HEK293T (cell line): ENCODE data around the gene COL4A5.

ENCODE experiments used
- CTCF ChIA-PET: fragments of 350-600 bp; formaldehyde crosslinking; extraction: SDS; loops from one replicate; lab custom pipeline; 2021; ENCODE audit warnings: antibody characterized with exemption, inconsistent platforms; lab: Yijun Ruan, JAX
- POLR2A ChIA-PET: fragments of 350-600 bp; formaldehyde crosslinking; extraction: SDS; loops from one replicate; lab custom pipeline; 2020; ENCODE audit warnings: antibody characterized with exemption, inconsistent platforms; lab: Yijun Ruan, JAX
- DNase-seq: peaks from one replicate; pipeline ENCODE4 v3.0.0; 2012; ENCODE audit warnings: mixed read lengths; ENCODE audit errors: extremely low spot score
- ARNT ChIP-seq: fragments of 450-650 bp; IDR thresholded peaks from 2 replicates; pipeline ENCODE4 v1.6.1; 2017; ENCODE audit warnings: mild to moderate bottlenecking
- BHLHE40 ChIP-seq: fragments of 450-650 bp; IDR thresholded peaks from 2 replicates; pipeline ENCODE4 v1.6.1; 2016; ENCODE audit warnings: mild to moderate bottlenecking, moderate library complexity, borderline replicate concordance
- CTBP1 ChIP-seq: fragments of 450-650 bp; IDR thresholded peaks from 2 replicates; pipeline ENCODE4 v1.6.1; 2016; ENCODE audit warnings: borderline replicate concordance
- ELF4 ChIP-seq: fragments of 450-650 bp; IDR thresholded peaks from 2 replicates; pipeline ENCODE4 v1.6.1; 2017; ENCODE audit warnings: antibody characterized with exemption
- FOXA1 ChIP-seq: fragments of 450-650 bp; IDR thresholded peaks from 2 replicates; pipeline ENCODE4 v1.6.1; 2016; ENCODE audit warnings: mild to moderate bottlenecking
- FOXK2 ChIP-seq: fragments of 450-650 bp; IDR thresholded peaks from 2 replicates; pipeline ENCODE4 v1.6.1; 2016; ENCODE audit warnings: mild to moderate bottlenecking
- FOXM1 ChIP-seq: fragments of 450-650 bp; IDR thresholded peaks from 2 replicates; pipeline ENCODE4 v1.6.1; 2017; ENCODE audit warnings: mild to moderate bottlenecking, borderline replicate concordance
- HDGF ChIP-seq: fragments of 450-650 bp; IDR thresholded peaks from 2 replicates; pipeline ENCODE4 v1.6.1; 2017; ENCODE audit warnings: antibody characterized with exemption, borderline replicate concordance
- L3MBTL2 ChIP-seq: fragments of 450-650 bp; conservative IDR thresholded peaks from 2 replicates; pipeline ENCODE4 v1.6.1; 2016; ENCODE audit warnings: mild to moderate bottlenecking
- LEF1 ChIP-seq: fragments of 450-650 bp; IDR thresholded peaks from 2 replicates; pipeline ENCODE4 v1.6.1; 2017; ENCODE audit warnings: mild to moderate bottlenecking, borderline replicate concordance
- NFRKB ChIP-seq: fragments of 450-650 bp; IDR thresholded peaks from 2 replicates; pipeline ENCODE4 v1.6.1; 2016; ENCODE audit warnings: mild to moderate bottlenecking, moderate library complexity
- SP1 ChIP-seq: fragments of 450-650 bp; IDR thresholded peaks from 2 replicates; pipeline ENCODE4 v1.6.1; 2017
- SUZ12 ChIP-seq: fragments of 450-650 bp; IDR thresholded peaks from 2 replicates; pipeline ENCODE4 v1.6.1; 2016; ENCODE audit warnings: mild to moderate bottlenecking
- TARDBP ChIP-seq: fragments of 450-650 bp; IDR thresholded peaks from 2 replicates; pipeline ENCODE4 v1.6.1; 2016
- ZNF384 ChIP-seq: fragments of 450-650 bp; IDR thresholded peaks from 2 replicates; pipeline ENCODE4 v1.6.1; 2016
- TF ChIP-seq, protein P1 (sequence below): fragments of 450-650 bp; IDR thresholded peaks from 2 replicates; pipeline ENCODE4 v1.6.1; 2016

The COL4A5 gene

DNA sequence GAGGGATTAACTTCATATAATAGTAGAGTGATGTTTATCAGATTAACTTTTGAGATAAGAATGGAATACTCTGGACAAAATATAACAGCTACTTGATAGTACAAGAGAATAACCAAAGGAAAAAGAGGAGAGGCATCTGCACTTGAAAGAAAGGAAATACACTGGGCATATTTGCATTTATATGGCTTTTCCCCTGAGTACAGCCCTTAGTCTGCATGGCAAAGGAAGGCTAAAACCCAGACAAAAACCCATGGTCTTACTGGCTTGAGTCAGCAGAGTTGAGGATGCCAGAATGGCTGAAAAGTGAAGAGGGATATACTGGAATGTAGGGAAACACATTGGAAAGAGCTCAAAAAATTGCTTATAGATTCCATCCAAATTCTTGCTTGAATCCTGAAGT is 101.6 kb downstream of the COL4A5 start:
- TF ChIP-seq FOXK2 (no peak), FOXA1 (no peak), FOXM1 (no peak), L3MBTL2 (no peak), ZNF384 (no peak), BHLHE40 (no peak), LEF1 (no peak), SP1 (no peak), SUZ12 (no peak), TARDBP (no peak), ELF4 (no peak), ARNT (no peak), CTBP1 (no peak), HDGF (no peak), NFRKB (no peak)
- TF ChIP-seq, protein P1, sequence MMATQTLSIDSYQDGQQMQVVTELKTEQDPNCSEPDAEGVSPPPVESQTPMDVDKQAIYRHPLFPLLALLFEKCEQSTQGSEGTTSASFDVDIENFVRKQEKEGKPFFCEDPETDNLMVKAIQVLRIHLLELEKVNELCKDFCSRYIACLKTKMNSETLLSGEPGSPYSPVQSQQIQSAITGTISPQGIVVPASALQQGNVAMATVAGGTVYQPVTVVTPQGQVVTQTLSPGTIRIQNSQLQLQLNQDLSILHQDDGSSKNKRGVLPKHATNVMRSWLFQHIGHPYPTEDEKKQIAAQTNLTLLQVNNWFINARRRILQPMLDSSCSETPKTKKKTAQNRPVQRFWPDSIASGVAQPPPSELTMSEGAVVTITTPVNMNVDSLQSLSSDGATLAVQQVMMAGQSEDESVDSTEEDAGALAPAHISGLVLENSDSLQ, result no peak
- no peak for DNase-seq
- POLR2A ChIA-PET, result no interaction called here
- CTCF ChIA-PET, result no interaction called here

DNA sequence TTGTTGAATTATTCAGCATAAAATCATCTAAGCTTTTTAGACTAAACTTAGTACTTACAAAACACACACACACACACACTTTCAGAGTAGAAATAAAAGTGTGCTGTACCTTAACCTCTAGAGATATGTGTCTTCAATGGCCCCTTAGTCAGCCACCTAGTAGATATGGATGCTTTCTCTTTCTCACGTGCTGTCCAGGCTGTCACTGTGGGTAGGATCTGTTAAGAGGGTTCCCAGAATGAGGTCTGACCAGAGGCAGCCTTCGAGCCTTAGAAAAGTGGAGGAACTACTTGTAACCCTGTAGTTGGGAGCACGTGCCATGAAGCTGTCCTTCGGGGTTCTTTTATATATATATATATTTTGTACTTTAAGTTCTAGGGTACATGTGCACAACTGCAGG is 117.9 kb downstream of the COL4A5 start:
- CTCF ChIA-PET, result no interaction called here
- DNase-seq, result no peak
- POLR2A ChIA-PET, result no interaction called here
- TF ChIP-seq SUZ12 (no peak), FOXK2 (no peak), ELF4 (no peak), TARDBP (no peak), HDGF (no peak), FOXM1 (no peak), ZNF384 (no peak), ARNT (no peak), BHLHE40 (no peak), SP1 (no peak), FOXA1 (no peak), LEF1 (no peak)
- TF ChIP-seq, protein P1, result no peak

DNA sequence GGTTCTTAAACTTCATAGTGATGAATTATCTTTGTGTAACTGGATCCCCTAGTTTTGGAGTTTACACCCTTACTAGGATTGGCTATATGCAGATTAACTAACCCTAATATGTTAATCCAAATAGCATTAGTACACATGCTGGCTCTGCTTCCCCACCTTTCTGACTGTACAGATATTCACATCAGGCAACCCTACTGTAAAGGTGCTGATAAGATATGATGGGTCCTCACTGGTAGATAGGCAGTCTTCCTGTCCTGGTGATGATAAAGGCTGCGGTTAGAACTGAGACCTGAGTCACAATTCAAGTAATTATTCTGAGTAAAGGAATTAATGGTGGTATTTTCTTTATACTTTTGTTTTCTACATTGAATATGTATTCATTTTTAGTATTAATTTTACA is 118.6 kb downstream of the COL4A5 start:
- POLR2A ChIA-PET, result no interaction called here
- DNase-seq, result no peak
- TF ChIP-seq FOXM1, result no peak
- TF ChIP-seq HDGF, result no peak
- TF ChIP-seq SUZ12, result no peak
- TF ChIP-seq TARDBP, result no peak
- TF ChIP-seq CTBP1, result no peak
- TF ChIP-seq ARNT, result no peak
- TF ChIP-seq, protein P1, result no peak
- TF ChIP-seq ELF4, result no peak
- TF ChIP-seq LEF1, result no peak
- TF ChIP-seq ZNF384, result no peak
- no peak for TF ChIP-seq SP1
- TF ChIP-seq NFRKB, result no peak
- no peak for TF ChIP-seq FOXK2
- no peak for TF ChIP-seq FOXA1
- no peak for TF ChIP-seq BHLHE40
- TF ChIP-seq L3MBTL2, result no peak
- CTCF ChIA-PET, result no interaction called here

DNA sequence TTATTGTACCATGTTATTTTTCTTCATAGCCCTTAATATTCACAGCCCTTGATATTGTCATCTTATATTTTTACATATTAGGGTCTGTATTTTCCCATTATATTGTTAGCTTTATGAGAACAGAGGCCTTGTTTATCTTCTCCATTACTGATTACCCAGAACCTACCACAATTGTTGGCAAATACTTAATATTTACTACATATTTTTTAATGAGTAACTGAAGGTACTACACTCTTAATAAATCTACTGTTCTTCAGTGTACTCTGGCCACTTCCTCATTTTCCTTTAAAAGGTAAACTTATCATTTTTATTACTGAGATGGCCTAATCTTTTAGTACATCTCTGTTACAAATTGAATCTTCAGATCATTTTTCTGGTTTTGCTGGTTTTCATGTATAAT is 133.5 kb downstream of the COL4A5 start:
- no peak for DNase-seq
- TF ChIP-seq NFRKB (no peak), BHLHE40 (no peak), SP1 (no peak), ARNT (no peak), CTBP1 (no peak), ELF4 (no peak), FOXK2 (no peak), SUZ12 (no peak), HDGF (no peak), LEF1 (no peak), ZNF384 (no peak), FOXM1 (no peak), L3MBTL2 (no peak), FOXA1 (no peak), TARDBP (no peak)
- TF ChIP-seq, protein P1, result no peak
- ChIA-PET CTCF (no interaction called here), POLR2A (no interaction called here)

DNA sequence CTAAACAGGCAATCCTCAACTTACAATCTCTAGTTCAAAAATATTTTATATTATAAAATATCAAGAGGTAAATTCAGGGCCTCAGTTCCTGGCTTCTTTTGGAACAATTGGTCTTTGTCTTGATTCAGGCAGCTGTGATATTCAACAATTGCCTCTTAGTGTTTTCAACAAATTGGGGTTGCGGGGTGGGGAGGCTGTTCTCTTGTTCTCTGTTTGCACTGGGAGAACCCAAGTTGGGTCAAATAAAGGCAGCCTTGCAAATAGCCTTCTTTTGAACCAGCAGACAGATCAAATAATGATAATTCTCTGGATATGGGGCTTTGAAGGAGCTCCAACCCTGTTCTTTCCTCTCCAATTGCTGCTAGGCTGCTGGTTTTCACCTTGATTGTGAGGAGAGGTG is 142.5 kb downstream of the COL4A5 start:
- ChIA-PET CTCF (no interaction called here), POLR2A (no interaction called here)
- no peak for DNase-seq
- TF ChIP-seq HDGF, result no peak
- TF ChIP-seq, protein P1, result no peak
- TF ChIP-seq ELF4, result no peak
- TF ChIP-seq ZNF384, result no peak
- no peak for TF ChIP-seq FOXM1
- TF ChIP-seq TARDBP, result no peak
- no peak for TF ChIP-seq L3MBTL2
- no peak for TF ChIP-seq LEF1
- no peak for TF ChIP-seq NFRKB
- no peak for TF ChIP-seq ARNT
- no peak for TF ChIP-seq BHLHE40
- no peak for TF ChIP-seq FOXA1
- no peak for TF ChIP-seq SP1
- TF ChIP-seq CTBP1, result no peak
